Measurements from ENCODE around the gene ADPRH. TPM values are rescaled to one million over a fixed set of nuclear protein-coding genes. Genes with fewer than 3 reads are reported as not detected.
"Not testable (repeated sequence)": the region's sequence is repeated elsewhere in the genome, so short reads cannot be mapped to it uniquely, and the experiment has no call there.

Gene ADPRH
- total and polyA plus RNA-seq, 2 of the 4 experiments (the other 2 are of a cell fraction), result under 0.01 to 0.12 TPM

DNA sequence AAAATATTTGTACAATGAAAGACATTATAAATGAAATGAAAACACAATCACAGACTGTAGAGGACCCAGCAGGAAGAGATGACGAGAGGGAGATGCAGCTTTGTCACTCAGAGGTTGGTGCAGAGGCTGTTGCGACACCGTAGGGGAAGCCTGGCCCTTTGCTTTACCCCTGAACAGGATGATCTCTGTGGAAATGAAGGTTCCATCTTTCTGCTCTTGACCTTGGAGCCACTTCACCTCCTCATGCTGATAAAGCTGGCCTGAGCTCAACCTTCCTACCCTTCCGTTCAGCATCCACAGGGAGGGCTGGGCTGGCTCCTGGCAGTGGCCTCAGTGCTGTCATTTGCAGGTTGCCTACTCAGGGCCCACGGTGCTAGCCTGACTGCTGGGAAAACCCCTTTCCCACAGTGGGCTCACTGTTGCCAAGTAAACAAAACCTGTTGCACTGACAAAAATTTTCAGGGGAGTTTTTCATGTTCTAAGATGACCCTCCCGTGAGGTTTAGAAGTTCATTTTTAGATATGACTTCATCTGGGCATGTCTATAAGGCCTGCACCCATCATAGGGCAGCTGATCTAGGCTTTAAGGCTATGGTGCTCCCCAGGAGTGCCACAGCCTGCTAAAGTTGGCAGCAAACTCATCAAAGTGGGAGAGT, 16.9 kb upstream of the ADPRH start:
- H2BK15ac ChIP-seq (ENCODE audit: low read depth, low read length), result no peak overlapping the region
- no peaks in the 10 kb centered on the region for H3K36me3 ChIP-seq (ENCODE audit: control insufficient read depth, insufficient read depth, low read length)
- H3K4me3 ChIP-seq (ENCODE audit: insufficient read depth, low read depth, low read length), result no peak overlapping the region
- no peak overlapping the region for H3K23ac ChIP-seq (ENCODE audit: low read depth, low read length)
- in situ Hi-C loops (cut with MboI; ENCODE audit: low sequenced_read_pairs) (no loop called here), dilution Hi-C loops (cut with HindIII; ENCODE audit: low sequenced_read_pairs, unreplicated experiment) (no loop called here), intact Hi-C loops (cut with micrococcal nuclease) (no loop called here)
- no peak overlapping the region for H2BK20ac ChIP-seq (ENCODE audit: low read depth, low read length)
- POLR2A ChIA-PET (ENCODE audit: unreplicated experiment), result no interaction called here
- TF ChIP-seq RAD21 (IDR thresholded peaks at IDR 0.05; ENCODE audit: low read length) (no peak), CEBPB (IDR thresholded peaks at IDR 0.05; ENCODE audit: low read depth, low read length) (peak; percentile 54)
- peaks cover 11% of the 10 kb centered on the region for H3K27me3 ChIP-seq (ENCODE audit: control insufficient read depth, insufficient read depth, low read length)
- no peak overlapping the region for H3K9ac ChIP-seq (ENCODE audit: low read depth, low read length)
- no peak overlapping the region; the same call in 1 of the 2 replicates for H3K14ac ChIP-seq (replicated peaks; ENCODE audit: low read depth, low read length)
- H4K8ac ChIP-seq (ENCODE audit: low read depth in 2 of 2, low read length in 2 of 2), result no peak overlapping the region
- no peak overlapping the region for H2AK5ac ChIP-seq (ENCODE audit: low read depth, low read length)
- no peaks in the 10 kb centered on the region for H3K4me1 ChIP-seq (ENCODE audit: control insufficient read depth, insufficient read depth, low read length)
- peak overlapping the region; percentile 32 for H2AFZ ChIP-seq (replicated peaks; ENCODE audit: low read length, poor library complexity)
- DNase-seq (no peak), ATAC-seq (ENCODE audit: low read depth) (no peak)
- no peak overlapping the region for H3K56ac ChIP-seq (ENCODE audit: extremely low read depth, insufficient read depth, low read length)
- H3K27ac ChIP-seq (ENCODE audit: insufficient read depth, low read length), result no peak overlapping the region
- no peak overlapping the region for H3K4me2 ChIP-seq (ENCODE audit: low read depth, low read length)
- H3K4ac ChIP-seq (ENCODE audit: low read depth, low read length), result no peak overlapping the region
- BruUV-seq (replicated peaks), result no TSS peak
- H3K79me1 ChIP-seq (ENCODE audit: low read depth in 1 of 2, low read length in 2 of 2), result no peaks in the 10 kb centered on the region
- 50% methylated on average over 2 of the region's 6 CpGs; no CpG with 5 or more reads in 1 of the 2 experiments for WGBS, 2 experiments (ENCODE audit: extremely low coverage in 2 of 2, insufficient read length in 1 of 2)
- no peak overlapping the region for H4K5ac ChIP-seq (ENCODE audit: low read depth, low read length)
- H2AK9ac ChIP-seq (replicated peaks; ENCODE audit: low read depth, low read length, poor library complexity), result no peak overlapping the region
- no peak overlapping the region for H3K18ac ChIP-seq (ENCODE audit: low read depth, low read length)
- no peak overlapping the region for H2BK120ac ChIP-seq (ENCODE audit: low read depth, low read length)
- no peaks in the 10 kb centered on the region for H4K20me1 ChIP-seq (ENCODE audit: insufficient read depth, low read length)
- CTCF ChIA-PET, result no interaction called here
- H2BK5ac ChIP-seq (ENCODE audit: low read depth, low read length, poor library complexity, severe bottlenecking), result no peak overlapping the region
- no peak overlapping the region for H4K91ac ChIP-seq (ENCODE audit: insufficient read depth, low read depth, low read length)
- no peaks in the 10 kb centered on the region for H3K9me3 ChIP-seq (ENCODE audit: control insufficient read depth, insufficient read depth, low read length)
- H3K9me1 ChIP-seq (ENCODE audit: insufficient read depth, low read length), result no peaks in the 10 kb centered on the region

GRCh38 chr3:119563334-119563733, 16.0 kb upstream of the ADPRH start:
- BruUV-seq (replicated peaks); H2AK9ac ChIP-seq (replicated peaks; ENCODE audit: low read depth, low read length, poor library complexity); H2AK5ac ChIP-seq (ENCODE audit: low read depth, low read length); H3K27ac ChIP-seq (ENCODE audit: insufficient read depth, low read length); H2AFZ ChIP-seq (replicated peaks; ENCODE audit: low read length, poor library complexity); CTCF ChIA-PET; DNase-seq; H3K4me1 ChIP-seq (ENCODE audit: control insufficient read depth, insufficient read depth, low read length); H3K56ac ChIP-seq (ENCODE audit: extremely low read depth, insufficient read depth, low read length); H2BK15ac ChIP-seq (ENCODE audit: low read depth, low read length); ATAC-seq (ENCODE audit: low read depth); H3K36me3 ChIP-seq (ENCODE audit: control insufficient read depth, insufficient read depth, low read length); H3K4ac ChIP-seq (ENCODE audit: low read depth, low read length); H3K18ac ChIP-seq (ENCODE audit: low read depth, low read length); H3K79me1 ChIP-seq (ENCODE audit: low read depth in 1 of 2, low read length in 2 of 2); H2BK120ac ChIP-seq (ENCODE audit: low read depth, low read length); intact Hi-C loops (cut with micrococcal nuclease); H3K9me3 ChIP-seq (ENCODE audit: control insufficient read depth, insufficient read depth, low read length); H3K9me1 ChIP-seq (ENCODE audit: insufficient read depth, low read length); H3K14ac ChIP-seq (replicated peaks; ENCODE audit: low read depth, low read length); H2BK5ac ChIP-seq (ENCODE audit: low read depth, low read length, poor library complexity, severe bottlenecking); H2BK20ac ChIP-seq (ENCODE audit: low read depth, low read length); H4K20me1 ChIP-seq (ENCODE audit: insufficient read depth, low read length); in situ Hi-C loops (cut with MboI; ENCODE audit: low sequenced_read_pairs); POLR2A ChIA-PET (ENCODE audit: unreplicated experiment); H3K4me2 ChIP-seq (ENCODE audit: low read depth, low read length); dilution Hi-C loops (cut with HindIII; ENCODE audit: low sequenced_read_pairs, unreplicated experiment); H4K91ac ChIP-seq (ENCODE audit: insufficient read depth, low read depth, low read length); H4K5ac ChIP-seq (ENCODE audit: low read depth, low read length); H3K23ac ChIP-seq (ENCODE audit: low read depth, low read length); H4K8ac ChIP-seq (ENCODE audit: low read depth in 2 of 2, low read length in 2 of 2); H3K4me3 ChIP-seq (ENCODE audit: insufficient read depth, low read depth, low read length); H3K27me3 ChIP-seq (ENCODE audit: control insufficient read depth, insufficient read depth, low read length); H3K9ac ChIP-seq (ENCODE audit: low read depth, low read length): not testable (repeated sequence)
- no CpG with 5 or more reads among the region's 2 CpGs for WGBS, 2 experiments (ENCODE audit: extremely low coverage in 2 of 2, insufficient read length in 1 of 2)
